WTC11 (cell line): ENCODE measurements around the gene CBY1. TPM values are rescaled to one million over a fixed set of nuclear protein-coding genes. Genes with fewer than 3 reads are reported as not detected.

Source experiments
- ATAC-seq: fragments of 200-7000 bp; cut with Tn5 transposase; 2 replicates; pipeline ENCODE4 v1.10.0; 2021; ENCODE audit warnings: mild to moderate bottlenecking, moderate library complexity
- CTCF ChIA-PET: fragments of 300-600 bp; sonication (Branson Sonifier 250); formaldehyde crosslinking; loops from one replicate; lab custom pipeline; 2021; ENCODE audit warnings: antibody characterized with exemption; lab: Charles Lee
- POLR2A ChIA-PET: fragments of 350-600 bp; sonication (Branson Sonifier 250); formaldehyde crosslinking; loops from one replicate; lab custom pipeline; 2021; ENCODE audit warnings: antibody characterized with exemption; lab: Charles Lee
- DNase-seq: peaks from one replicate; pipeline ENCODE4 v3.0.0; 2021; ENCODE audit warnings: low spot score
- H3K27ac Mint-ChIP-seq: 2 replicates; pipeline ENCODE4 v1.8.0; 2021; ENCODE audit warnings: mixed read lengths
- H3K27me3 Mint-ChIP-seq: 2 replicates; pipeline ENCODE4 v1.8.0; 2021; ENCODE audit warnings: low read depth, mild to moderate bottlenecking, moderate library complexity, mixed read lengths
- H3K36me3 Mint-ChIP-seq: 2 replicates; pipeline ENCODE4 v1.8.0; 2021; ENCODE audit warnings: mixed read lengths
- H3K4me1 Mint-ChIP-seq: 2 replicates; pipeline ENCODE4 v1.8.0; 2022; ENCODE audit warnings: mixed read lengths
- H3K4me3 Mint-ChIP-seq: 2 replicates; pipeline ENCODE4 v1.8.0; 2021; ENCODE audit warnings: mild to moderate bottlenecking, moderate library complexity, mixed read lengths
- H3K9me3 Mint-ChIP-seq: 2 replicates; pipeline ENCODE4 v1.8.0; 2021; ENCODE audit warnings: mixed read lengths
- E2F1 ChIP-seq: sonication (generic); formaldehyde crosslinking; IDR thresholded peaks from 2 replicates; pipeline ENCODE4 v1.8.0; 2022; ENCODE audit warnings: mild to moderate bottlenecking, missing genetic modification reagents
- E2F4 ChIP-seq: sonication (generic); formaldehyde crosslinking; IDR thresholded peaks from 2 replicates; pipeline ENCODE4 v1.8.1; 2022; ENCODE audit warnings: low read depth, mild to moderate bottlenecking, moderate library complexity, missing genetic modification reagents, borderline replicate concordance
- E2F5 ChIP-seq: sonication (generic); formaldehyde crosslinking; IDR thresholded peaks from 2 replicates; pipeline ENCODE4 v1.8.1; 2022; ENCODE audit warnings: mild to moderate bottlenecking, moderate library complexity, missing genetic modification reagents
- EMX1 ChIP-seq: fragments of 250-450 bp; sonication (Bioruptor Pico); IDR thresholded peaks from 2 replicates; pipeline ENCODE4 v1.8.0; 2021; ENCODE audit warnings: mild to moderate bottlenecking
- GRHL2 ChIP-seq: fragments of 250-450 bp; sonication (Bioruptor Pico); IDR thresholded peaks from 2 replicates; pipeline ENCODE4 v1.8.0; 2022; ENCODE audit warnings: mild to moderate bottlenecking, moderate library complexity; ENCODE audit not compliant: insufficient replicate concordance, severe bottlenecking
- HMGXB4 ChIP-seq: sonication (generic); formaldehyde crosslinking; IDR thresholded peaks from 2 replicates; pipeline ENCODE4 v1.8.1; 2023; ENCODE audit warnings: mild to moderate bottlenecking, moderate library complexity, missing genetic modification reagents
- NFYB ChIP-seq: sonication (generic); formaldehyde crosslinking; conservative IDR thresholded peaks from 2 replicates; pipeline ENCODE4 v1.8.0; 2022; ENCODE audit warnings: low read depth, missing genetic modification reagents
- TEAD4 ChIP-seq: sonication (generic); formaldehyde crosslinking; IDR thresholded peaks from 2 replicates; pipeline ENCODE4 v1.8.0; 2022; ENCODE audit warnings: mild to moderate bottlenecking, missing genetic modification reagents
- ZNF532 ChIP-seq: fragments of 250-450 bp; sonication (Bioruptor Pico); IDR thresholded peaks from 2 replicates; pipeline ENCODE4 v1.9.0; 2021; ENCODE audit warnings: mild to moderate bottlenecking, borderline replicate concordance
- ZNF671 ChIP-seq: fragments of 250-450 bp; sonication (Bioruptor Pico); IDR thresholded peaks from 2 replicates; pipeline ENCODE4 v1.8.0; 2021; ENCODE audit warnings: mild to moderate bottlenecking
- total RNA-seq: library from RNA; stranded (reverse); gene quantifications from 3 replicates; pipeline ENCODE4 v1.2.3, GENCODE V29; 2021
- TF ChIP-seq, protein P1 (sequence below): sonication (generic); formaldehyde crosslinking; IDR thresholded peaks from 2 replicates; pipeline ENCODE4 v1.8.0; 2022; ENCODE audit warnings: missing genetic modification reagents
- TF ChIP-seq, protein P2 (sequence below): fragments of 250-450 bp; sonication (Bioruptor Pico); IDR thresholded peaks from 2 replicates; pipeline ENCODE4 v1.9.0; 2021; ENCODE audit warnings: moderate library complexity, mild to moderate bottlenecking, inconsistent platforms, borderline replicate concordance
- TF ChIP-seq, protein P3 (sequence below): sonication (generic); formaldehyde crosslinking; conservative IDR thresholded peaks from 2 replicates; pipeline ENCODE4 v1.8.1; 2023; ENCODE audit warnings: mild to moderate bottlenecking, low read depth, missing genetic modification reagents, moderate library complexity
- TF ChIP-seq, protein P4 (sequence below): sonication (generic); formaldehyde crosslinking; IDR thresholded peaks from 2 replicates; pipeline ENCODE4 v1.8.1; 2023; ENCODE audit warnings: mild to moderate bottlenecking, missing genetic modification reagents

The CBY1 gene
- total RNA-seq, 1 experiment from 2014 or later: 26.5 TPM

DNA sequence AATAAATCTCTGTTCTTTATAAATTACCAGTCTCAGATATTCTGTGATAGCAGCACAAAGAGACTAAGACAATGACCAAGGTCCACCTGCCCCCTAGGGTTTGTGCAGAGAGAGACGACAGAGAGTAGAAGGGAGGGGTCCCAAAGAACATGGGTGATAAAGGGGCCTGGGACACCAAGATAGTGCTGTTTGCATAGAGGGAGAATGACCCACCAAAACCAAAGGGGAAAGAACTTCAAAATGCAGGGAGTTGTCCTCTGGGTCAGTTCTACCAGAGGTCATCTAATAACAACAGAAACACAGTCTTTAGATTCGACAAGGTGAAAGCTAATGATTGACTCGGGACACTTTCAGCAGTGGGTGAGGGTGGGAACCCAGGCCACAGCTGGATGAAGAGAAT lies 23.9 kb upstream of the CBY1 start:
- H3K4me1 Mint-ChIP-seq: no peaks in the 10 kb centered on the region
- no peak overlapping the region for H3K4me3 Mint-ChIP-seq
- H3K9me3 Mint-ChIP-seq: no peaks in the 10 kb centered on the region
- ChIA-PET POLR2A (no interaction called here), CTCF (no interaction called here)
- no peak for ATAC-seq
- no peak overlapping the region for H3K27ac Mint-ChIP-seq
- DNase-seq: no peak
- H3K27me3 Mint-ChIP-seq: no peaks in the 10 kb centered on the region
- H3K36me3 Mint-ChIP-seq: peaks cover 6% of the 10 kb centered on the region
- TF ChIP-seq, protein P1, sequence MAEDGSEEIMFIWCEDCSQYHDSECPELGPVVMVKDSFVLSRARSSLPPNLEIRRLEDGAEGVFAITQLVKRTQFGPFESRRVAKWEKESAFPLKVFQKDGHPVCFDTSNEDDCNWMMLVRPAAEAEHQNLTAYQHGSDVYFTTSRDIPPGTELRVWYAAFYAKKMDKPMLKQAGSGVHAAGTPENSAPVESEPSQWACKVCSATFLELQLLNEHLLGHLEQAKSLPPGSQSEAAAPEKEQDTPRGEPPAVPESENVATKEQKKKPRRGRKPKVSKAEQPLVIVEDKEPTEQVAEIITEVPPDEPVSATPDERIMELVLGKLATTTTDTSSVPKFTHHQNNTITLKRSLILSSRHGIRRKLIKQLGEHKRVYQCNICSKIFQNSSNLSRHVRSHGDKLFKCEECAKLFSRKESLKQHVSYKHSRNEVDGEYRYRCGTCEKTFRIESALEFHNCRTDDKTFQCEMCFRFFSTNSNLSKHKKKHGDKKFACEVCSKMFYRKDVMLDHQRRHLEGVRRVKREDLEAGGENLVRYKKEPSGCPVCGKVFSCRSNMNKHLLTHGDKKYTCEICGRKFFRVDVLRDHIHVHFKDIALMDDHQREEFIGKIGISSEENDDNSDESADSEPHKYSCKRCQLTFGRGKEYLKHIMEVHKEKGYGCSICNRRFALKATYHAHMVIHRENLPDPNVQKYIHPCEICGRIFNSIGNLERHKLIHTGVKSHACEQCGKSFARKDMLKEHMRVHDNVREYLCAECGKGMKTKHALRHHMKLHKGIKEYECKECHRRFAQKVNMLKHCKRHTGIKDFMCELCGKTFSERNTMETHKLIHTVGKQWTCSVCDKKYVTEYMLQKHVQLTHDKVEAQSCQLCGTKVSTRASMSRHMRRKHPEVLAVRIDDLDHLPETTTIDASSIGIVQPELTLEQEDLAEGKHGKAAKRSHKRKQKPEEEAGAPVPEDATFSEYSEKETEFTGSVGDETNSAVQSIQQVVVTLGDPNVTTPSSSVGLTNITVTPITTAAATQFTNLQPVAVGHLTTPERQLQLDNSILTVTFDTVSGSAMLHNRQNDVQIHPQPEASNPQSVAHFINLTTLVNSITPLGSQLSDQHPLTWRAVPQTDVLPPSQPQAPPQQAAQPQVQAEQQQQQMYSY (CRISPR knock-in tag): no peak
- TF ChIP-seq GRHL2 (no peak), E2F4 (CRISPR knock-in tag) (no peak), NFYB (CRISPR knock-in tag) (no peak), TEAD4 (CRISPR knock-in tag) (no peak), ZNF671 (CRISPR knock-in tag) (no peak), E2F5 (CRISPR knock-in tag) (no peak), E2F1 (no peak), EMX1 (CRISPR knock-in tag) (no peak)

GRCh38 chr22:38638216-38638615 lies 18.2 kb upstream of the CBY1 start:
- ChIA-PET CTCF (no interaction called here), POLR2A (no interaction called here)
- TF ChIP-seq, protein P2, sequence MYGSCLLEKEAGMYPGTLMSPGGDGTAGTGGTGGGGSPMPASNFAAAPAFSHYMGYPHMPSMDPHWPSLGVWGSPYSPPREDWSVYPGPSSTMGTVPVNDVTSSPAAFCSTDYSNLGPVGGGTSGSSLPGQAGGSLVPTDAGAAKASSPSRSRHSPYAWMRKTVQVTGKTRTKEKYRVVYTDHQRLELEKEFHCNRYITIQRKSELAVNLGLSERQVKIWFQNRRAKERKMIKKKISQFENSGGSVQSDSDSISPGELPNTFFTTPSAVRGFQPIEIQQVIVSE (CRISPR knock-in tag): no peak
- TF ChIP-seq ZNF532 (CRISPR knock-in tag): no peak
- no peak for TF ChIP-seq NFYB (CRISPR knock-in tag)
- no peak for TF ChIP-seq HMGXB4 (CRISPR knock-in tag)
- TF ChIP-seq, protein P3, sequence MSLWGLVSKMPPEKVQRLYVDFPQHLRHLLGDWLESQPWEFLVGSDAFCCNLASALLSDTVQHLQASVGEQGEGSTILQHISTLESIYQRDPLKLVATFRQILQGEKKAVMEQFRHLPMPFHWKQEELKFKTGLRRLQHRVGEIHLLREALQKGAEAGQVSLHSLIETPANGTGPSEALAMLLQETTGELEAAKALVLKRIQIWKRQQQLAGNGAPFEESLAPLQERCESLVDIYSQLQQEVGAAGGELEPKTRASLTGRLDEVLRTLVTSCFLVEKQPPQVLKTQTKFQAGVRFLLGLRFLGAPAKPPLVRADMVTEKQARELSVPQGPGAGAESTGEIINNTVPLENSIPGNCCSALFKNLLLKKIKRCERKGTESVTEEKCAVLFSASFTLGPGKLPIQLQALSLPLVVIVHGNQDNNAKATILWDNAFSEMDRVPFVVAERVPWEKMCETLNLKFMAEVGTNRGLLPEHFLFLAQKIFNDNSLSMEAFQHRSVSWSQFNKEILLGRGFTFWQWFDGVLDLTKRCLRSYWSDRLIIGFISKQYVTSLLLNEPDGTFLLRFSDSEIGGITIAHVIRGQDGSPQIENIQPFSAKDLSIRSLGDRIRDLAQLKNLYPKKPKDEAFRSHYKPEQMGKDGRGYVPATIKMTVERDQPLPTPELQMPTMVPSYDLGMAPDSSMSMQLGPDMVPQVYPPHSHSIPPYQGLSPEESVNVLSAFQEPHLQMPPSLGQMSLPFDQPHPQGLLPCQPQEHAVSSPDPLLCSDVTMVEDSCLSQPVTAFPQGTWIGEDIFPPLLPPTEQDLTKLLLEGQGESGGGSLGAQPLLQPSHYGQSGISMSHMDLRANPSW (CRISPR knock-in tag): no peak
- TF ChIP-seq, protein P4, sequence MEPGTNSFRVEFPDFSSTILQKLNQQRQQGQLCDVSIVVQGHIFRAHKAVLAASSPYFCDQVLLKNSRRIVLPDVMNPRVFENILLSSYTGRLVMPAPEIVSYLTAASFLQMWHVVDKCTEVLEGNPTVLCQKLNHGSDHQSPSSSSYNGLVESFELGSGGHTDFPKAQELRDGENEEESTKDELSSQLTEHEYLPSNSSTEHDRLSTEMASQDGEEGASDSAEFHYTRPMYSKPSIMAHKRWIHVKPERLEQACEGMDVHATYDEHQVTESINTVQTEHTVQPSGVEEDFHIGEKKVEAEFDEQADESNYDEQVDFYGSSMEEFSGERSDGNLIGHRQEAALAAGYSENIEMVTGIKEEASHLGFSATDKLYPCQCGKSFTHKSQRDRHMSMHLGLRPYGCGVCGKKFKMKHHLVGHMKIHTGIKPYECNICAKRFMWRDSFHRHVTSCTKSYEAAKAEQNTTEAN (CRISPR knock-in tag): no peak

More at GRCh38 chr22:38638216-38638615, 18.2 kb upstream of the CBY1 start:
- no peak overlapping the region for H3K27ac Mint-ChIP-seq
- no peak for ATAC-seq
- H3K4me1 Mint-ChIP-seq: no peaks in the 10 kb centered on the region
- no peaks in the 10 kb centered on the region for H3K27me3 Mint-ChIP-seq
- no peaks in the 10 kb centered on the region for H3K9me3 Mint-ChIP-seq
- H3K4me3 Mint-ChIP-seq: no peak overlapping the region
- no peak for DNase-seq
- H3K36me3 Mint-ChIP-seq: peaks cover 10% of the 10 kb centered on the region; the same call in 1 of the 2 replicates
